HepG2 (cell line): Measurements from ENCODE around the gene FRMD8. TPM values are rescaled to one million over a fixed set of nuclear protein-coding genes. Genes with fewer than 3 reads are reported as not detected.

Experiments
- GATA4 ChIP-seq: sonication (generic); IDR thresholded peaks from 2 replicates; pipeline ENCODE4 v1.6.1; 2016; ENCODE audit warnings: antibody characterized with exemption, low read depth, borderline replicate concordance
- IRF2 ChIP-seq: IDR thresholded peaks from 2 replicates; pipeline ENCODE4 v1.6.1; 2018; ENCODE audit warnings: missing genetic modification reagents, missing compliant biosample characterization
- NBN ChIP-seq: fragments of 450-650 bp; conservative IDR thresholded peaks from 2 replicates; pipeline ENCODE4 v1.6.1; 2017
- POLR2G ChIP-seq: fragments of 200-400 bp; formaldehyde crosslinking; IDR thresholded peaks from 2 replicates; pipeline ENCODE4 v1.6.1; 2018; ENCODE audit warnings: mild to moderate bottlenecking, low read depth, low read length, moderate library complexity
- ZNF282 ChIP-seq: fragments of 450-650 bp; IDR thresholded peaks from 2 replicates; pipeline ENCODE4 v1.6.1; 2018; ENCODE audit not compliant: partially characterized antibody
- ZNF343 ChIP-seq: sonication (generic); formaldehyde crosslinking; IDR thresholded peaks from 2 replicates; pipeline ENCODE4 v1.4.0; 2020; ENCODE audit warnings: mild to moderate bottlenecking, missing genetic modification reagents
- polyA plus RNA-seq, 8 experiments: library from polyadenylated mRNA; depleted of rRNA in 3 of 8; stranded (reverse) in 7 of 8; unstranded in 1 of 8; fragments of >200 nt; fragmentation: Illumina TruSeq in 4 of 8; extraction: Trizol in 4 of 8; gene quantifications; 2 replicates each; pipeline versions ENCODE4 v1.2.1 to v1.2.3, GENCODE V29; 2011 to 2016; ENCODE audit warnings: low read depth in 4 of 8, missing spikeins in 1 of 8, mixed read lengths in 1 of 8; ENCODE audit not compliant: insufficient read depth in 1 of 8
- total RNA-seq, 5 experiments: library from RNA; depleted of rRNA; stranded (reverse); fragments of >200 nt; fragmentation: Illumina TruSeq; extraction: Trizol; gene quantifications; 2 replicates each; pipeline ENCODE4 v1.2.3, GENCODE V29; 2016; ENCODE audit warnings: low read depth in 1 of 5
- TF ChIP-seq, protein P1 (sequence below): sonication (generic); formaldehyde crosslinking; IDR thresholded peaks from 2 replicates; pipeline ENCODE4 v1.8.1; 2022; ENCODE audit warnings: low read depth, mild to moderate bottlenecking, missing genetic modification reagents
- TF ChIP-seq, protein P2 (sequence below), 2 experiments: sonication (generic) in 1 of 2; formaldehyde crosslinking in 1 of 2; IDR thresholded peaks; 2 replicates each; pipeline versions ENCODE4 v1.4.0 to v1.6.1; 2016 to 2020; ENCODE audit warnings: borderline replicate concordance in 1 of 2, low read depth in 1 of 2, mild to moderate bottlenecking in 1 of 2, missing genetic modification reagents in 1 of 2
- TF ChIP-seq, protein P3 (sequence below): sonication (generic); formaldehyde crosslinking; IDR thresholded peaks from 2 replicates; pipeline ENCODE4 v1.5.1; 2020; ENCODE audit warnings: missing genetic modification reagents, mild to moderate bottlenecking, borderline replicate concordance
- TF ChIP-seq, protein P4 (sequence below): sonication (generic); formaldehyde crosslinking; IDR thresholded peaks from 2 replicates; pipeline ENCODE4 v1.4.0; 2020; ENCODE audit warnings: missing genetic modification reagents
- TF ChIP-seq, protein P5 (sequence below): IDR thresholded peaks from 2 replicates; pipeline ENCODE4 v1.6.1; 2016; ENCODE audit warnings: missing compliant biosample characterization, missing genetic modification reagents, borderline replicate concordance
- TF ChIP-seq, protein P6 (sequence below): conservative IDR thresholded peaks from 2 replicates; pipeline ENCODE4 v1.6.1; 2018; ENCODE audit warnings: missing genetic modification reagents

FRMD8 gene
- total and polyA plus RNA-seq, 2 of the 13 experiments (the other 11 are each of a cell fraction or from before 2014, with no cell fraction given), result 5.8 to 20.6 TPM

DNA sequence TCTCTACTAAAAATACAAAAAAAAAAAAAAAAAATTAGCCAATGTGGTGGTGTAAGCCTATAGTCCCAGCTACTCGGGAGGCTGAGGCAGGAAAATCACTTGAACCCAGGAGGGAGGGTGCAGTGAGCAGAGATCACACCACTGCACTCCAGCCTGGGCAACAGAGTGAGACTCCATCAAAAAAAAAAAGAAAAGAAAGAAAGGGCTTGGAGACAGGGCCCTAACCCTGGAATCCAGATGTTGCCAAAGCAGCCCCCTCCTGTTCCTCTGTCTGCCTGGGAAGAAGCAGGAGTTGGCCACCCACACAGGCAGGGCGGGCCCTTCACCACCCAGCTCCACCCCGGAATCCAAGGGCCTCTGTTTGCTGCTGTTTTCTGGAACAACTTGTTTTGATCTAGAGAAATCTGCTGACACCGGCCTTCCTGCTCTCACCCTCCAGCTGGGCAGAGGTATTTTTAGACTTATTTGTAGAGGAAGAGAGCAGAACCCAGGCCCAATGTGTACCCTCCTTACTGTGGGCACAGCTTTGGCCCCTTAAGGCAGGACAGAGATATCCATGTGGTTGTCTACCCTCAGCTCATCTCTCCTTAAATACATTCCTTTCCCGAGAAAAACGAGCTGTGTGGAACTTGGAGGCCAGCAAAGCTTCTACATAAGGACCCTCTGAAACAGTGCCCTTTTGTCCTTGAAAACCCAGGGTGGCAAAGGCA, 33.5 kb downstream of the FRMD8 start (continued):
- TF ChIP-seq, protein P1, sequence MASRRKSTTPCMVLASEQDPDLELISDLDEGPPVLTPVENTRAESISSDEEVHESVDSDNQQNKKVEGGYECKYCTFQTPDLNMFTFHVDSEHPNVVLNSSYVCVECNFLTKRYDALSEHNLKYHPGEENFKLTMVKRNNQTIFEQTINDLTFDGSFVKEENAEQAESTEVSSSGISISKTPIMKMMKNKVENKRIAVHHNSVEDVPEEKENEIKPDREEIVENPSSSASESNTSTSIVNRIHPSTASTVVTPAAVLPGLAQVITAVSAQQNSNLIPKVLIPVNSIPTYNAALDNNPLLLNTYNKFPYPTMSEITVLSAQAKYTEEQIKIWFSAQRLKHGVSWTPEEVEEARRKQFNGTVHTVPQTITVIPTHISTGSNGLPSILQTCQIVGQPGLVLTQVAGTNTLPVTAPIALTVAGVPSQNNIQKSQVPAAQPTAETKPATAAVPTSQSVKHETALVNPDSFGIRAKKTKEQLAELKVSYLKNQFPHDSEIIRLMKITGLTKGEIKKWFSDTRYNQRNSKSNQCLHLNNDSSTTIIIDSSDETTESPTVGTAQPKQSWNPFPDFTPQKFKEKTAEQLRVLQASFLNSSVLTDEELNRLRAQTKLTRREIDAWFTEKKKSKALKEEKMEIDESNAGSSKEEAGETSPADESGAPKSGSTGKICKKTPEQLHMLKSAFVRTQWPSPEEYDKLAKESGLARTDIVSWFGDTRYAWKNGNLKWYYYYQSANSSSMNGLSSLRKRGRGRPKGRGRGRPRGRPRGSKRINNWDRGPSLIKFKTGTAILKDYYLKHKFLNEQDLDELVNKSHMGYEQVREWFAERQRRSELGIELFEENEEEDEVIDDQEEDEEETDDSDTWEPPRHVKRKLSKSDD, result no peak
- TF ChIP-seq ZNF343 (no peak), IRF2 (CRISPR knock-in tag) (peak; percentile 66; the same call in 1 of the 2 replicates), ZNF282 (no peak), GATA4 (peak; percentile 26; the same call in 1 of the 2 replicates), POLR2G (peak; percentile 66), NBN (no peak)
- TF ChIP-seq, protein P2, sequence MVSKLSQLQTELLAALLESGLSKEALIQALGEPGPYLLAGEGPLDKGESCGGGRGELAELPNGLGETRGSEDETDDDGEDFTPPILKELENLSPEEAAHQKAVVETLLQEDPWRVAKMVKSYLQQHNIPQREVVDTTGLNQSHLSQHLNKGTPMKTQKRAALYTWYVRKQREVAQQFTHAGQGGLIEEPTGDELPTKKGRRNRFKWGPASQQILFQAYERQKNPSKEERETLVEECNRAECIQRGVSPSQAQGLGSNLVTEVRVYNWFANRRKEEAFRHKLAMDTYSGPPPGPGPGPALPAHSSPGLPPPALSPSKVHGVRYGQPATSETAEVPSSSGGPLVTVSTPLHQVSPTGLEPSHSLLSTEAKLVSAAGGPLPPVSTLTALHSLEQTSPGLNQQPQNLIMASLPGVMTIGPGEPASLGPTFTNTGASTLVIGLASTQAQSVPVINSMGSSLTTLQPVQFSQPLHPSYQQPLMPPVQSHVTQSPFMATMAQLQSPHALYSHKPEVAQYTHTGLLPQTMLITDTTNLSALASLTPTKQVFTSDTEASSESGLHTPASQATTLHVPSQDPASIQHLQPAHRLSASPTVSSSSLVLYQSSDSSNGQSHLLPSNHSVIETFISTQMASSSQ (IDR thresholded peaks at IDR 0.05; ENCODE audit: low read depth), result no peak
- TF ChIP-seq, protein P2 (CRISPR knock-in tag; IDR thresholded peaks at IDR 0.05; ENCODE audit: borderline replicate concordance), result no peak
- TF ChIP-seq, protein P3, sequence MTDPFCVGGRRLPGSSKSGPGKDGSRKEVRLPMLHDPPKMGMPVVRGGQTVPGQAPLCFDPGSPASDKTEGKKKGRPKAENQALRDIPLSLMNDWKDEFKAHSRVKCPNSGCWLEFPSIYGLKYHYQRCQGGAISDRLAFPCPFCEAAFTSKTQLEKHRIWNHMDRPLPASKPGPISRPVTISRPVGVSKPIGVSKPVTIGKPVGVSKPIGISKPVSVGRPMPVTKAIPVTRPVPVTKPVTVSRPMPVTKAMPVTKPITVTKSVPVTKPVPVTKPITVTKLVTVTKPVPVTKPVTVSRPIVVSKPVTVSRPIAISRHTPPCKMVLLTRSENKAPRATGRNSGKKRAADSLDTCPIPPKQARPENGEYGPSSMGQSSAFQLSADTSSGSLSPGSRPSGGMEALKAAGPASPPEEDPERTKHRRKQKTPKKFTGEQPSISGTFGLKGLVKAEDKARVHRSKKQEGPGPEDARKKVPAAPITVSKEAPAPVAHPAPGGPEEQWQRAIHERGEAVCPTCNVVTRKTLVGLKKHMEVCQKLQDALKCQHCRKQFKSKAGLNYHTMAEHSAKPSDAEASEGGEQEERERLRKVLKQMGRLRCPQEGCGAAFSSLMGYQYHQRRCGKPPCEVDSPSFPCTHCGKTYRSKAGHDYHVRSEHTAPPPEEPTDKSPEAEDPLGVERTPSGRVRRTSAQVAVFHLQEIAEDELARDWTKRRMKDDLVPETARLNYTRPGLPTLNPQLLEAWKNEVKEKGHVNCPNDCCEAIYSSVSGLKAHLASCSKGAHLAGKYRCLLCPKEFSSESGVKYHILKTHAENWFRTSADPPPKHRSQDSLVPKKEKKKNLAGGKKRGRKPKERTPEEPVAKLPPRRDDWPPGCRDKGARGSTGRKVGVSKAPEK (CRISPR knock-in tag), result no peak
- TF ChIP-seq, protein P4, sequence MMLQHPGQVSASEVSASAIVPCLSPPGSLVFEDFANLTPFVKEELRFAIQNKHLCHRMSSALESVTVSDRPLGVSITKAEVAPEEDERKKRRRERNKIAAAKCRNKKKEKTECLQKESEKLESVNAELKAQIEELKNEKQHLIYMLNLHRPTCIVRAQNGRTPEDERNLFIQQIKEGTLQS (CRISPR knock-in tag), result no peak
- TF ChIP-seq, protein P5, sequence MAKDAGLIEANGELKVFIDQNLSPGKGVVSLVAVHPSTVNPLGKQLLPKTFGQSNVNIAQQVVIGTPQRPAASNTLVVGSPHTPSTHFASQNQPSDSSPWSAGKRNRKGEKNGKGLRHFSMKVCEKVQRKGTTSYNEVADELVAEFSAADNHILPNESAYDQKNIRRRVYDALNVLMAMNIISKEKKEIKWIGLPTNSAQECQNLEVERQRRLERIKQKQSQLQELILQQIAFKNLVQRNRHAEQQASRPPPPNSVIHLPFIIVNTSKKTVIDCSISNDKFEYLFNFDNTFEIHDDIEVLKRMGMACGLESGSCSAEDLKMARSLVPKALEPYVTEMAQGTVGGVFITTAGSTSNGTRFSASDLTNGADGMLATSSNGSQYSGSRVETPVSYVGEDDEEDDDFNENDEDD, result peak; percentile 50; the same call in 1 of the 2 replicates
- TF ChIP-seq, protein P6, sequence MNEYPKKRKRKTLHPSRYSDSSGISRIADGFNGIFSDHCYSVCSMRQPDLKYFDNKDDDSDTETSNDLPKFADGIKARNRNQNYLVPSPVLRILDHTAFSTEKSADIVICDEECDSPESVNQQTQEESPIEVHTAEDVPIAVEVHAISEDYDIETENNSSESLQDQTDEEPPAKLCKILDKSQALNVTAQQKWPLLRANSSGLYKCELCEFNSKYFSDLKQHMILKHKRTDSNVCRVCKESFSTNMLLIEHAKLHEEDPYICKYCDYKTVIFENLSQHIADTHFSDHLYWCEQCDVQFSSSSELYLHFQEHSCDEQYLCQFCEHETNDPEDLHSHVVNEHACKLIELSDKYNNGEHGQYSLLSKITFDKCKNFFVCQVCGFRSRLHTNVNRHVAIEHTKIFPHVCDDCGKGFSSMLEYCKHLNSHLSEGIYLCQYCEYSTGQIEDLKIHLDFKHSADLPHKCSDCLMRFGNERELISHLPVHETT (CRISPR knock-in tag), result no peak
